Measurements from ENCODE around the gene DUSP10. TPM values are rescaled to one million over a fixed set of nuclear protein-coding genes. Genes with fewer than 3 reads are reported as not detected.

DUSP10 gene
- total RNA-seq, 1 donor from 2014 or later = 3.5 TPM

DNA sequence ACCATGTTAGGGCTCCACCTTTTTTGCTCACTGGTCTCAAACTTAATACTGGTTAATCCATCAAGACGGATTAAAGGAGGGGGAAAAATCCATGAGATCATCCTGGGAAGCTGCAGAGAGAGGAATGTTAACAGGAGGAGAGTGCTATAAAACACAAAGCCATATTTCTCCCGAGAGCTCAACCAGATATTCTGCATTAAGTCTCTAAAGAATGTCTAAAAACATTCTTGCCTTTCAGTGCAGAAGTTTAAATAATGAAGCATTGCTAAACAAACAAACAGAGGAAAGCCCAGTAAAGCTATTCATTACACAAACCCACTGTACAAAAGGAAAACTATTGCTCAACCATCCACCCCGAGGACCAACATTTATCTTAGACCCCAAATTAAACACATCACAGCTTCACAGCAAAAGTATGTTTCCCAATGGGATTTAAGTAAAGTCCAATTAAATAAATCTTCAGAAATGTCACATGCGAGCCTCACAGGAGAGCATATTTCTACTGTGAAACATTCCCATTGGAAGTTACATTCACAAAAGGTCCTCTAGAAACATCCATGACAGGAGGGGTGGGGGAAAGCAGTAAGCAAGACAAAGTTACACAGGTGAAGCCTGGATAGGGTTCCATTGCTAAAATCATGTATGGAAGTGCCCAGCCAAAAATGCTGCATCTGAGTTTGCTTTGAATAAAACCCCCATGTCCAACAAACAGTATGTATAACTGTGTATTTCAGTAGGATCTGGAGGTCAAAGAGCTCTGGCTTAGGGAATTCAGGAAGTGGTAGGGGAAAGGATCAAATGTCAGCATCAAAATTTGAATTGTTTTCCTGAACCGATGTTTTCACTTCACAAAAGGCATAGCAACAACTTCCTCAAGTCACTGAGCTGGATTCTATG, 23.3 kb downstream of the DUSP10 start:
- ATAC-seq = peak; percentile 35
- intact Hi-C loops (cut with micrococcal nuclease) = loop anchor here (5.0 kb wide), 1 partner anchor 1354 kb away; no protein-coding TSS in a partner anchor
- DNase-seq = no peak

GRCh38 chr1:221717485-221717853, 24.4 kb downstream of the DUSP10 start:
- intact Hi-C loops (cut with micrococcal nuclease) = loop anchor here (5.0 kb wide), 1 partner anchor 1355 kb away; no protein-coding TSS in a partner anchor
- ATAC-seq (no peak), DNase-seq (no peak)

DNA sequence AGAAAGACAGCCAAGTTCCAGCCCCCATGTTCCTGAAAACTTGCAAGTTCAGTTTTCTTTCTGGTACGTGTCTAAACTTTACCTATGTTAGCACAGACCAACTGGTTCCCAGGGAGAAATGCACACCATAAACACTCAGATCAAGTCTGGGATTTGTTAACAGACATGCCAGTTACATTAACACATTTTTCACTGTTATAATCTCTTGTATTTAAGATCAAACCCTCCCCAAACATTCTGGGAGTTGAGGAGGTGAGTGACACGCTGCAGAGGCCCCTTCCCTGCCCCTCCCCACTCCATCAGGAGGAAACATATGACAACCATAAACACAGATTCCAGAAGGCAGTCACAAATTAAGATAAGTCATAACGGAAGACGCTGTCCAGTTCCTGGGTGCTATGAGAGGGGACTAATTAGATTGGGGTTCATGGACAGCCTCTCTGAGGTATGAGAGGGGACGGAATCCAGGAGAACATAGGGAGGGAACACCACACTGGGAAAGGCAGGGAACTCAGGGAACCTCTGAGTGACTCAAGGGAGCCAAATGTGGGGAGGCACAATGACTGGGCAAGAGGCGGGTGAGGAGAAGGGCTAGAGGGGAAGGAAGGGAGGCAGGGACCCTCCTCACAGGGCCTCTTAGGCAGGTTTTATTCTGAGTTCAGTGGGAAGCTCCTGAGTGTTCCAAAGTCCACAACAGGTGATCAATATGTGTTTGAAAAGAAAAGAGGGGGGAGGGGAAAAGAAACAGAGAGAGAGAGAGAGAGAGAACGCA, 25.0 kb downstream of the DUSP10 start:
- ATAC-seq = no peak
- intact Hi-C loops (cut with micrococcal nuclease) = loop anchor here (5.0 kb wide), 1 partner anchor 1355 kb away; no protein-coding TSS in a partner anchor

GRCh38 chr1:221715321-221716169, 26.3 kb downstream of the DUSP10 start:
- intact Hi-C loops (cut with micrococcal nuclease) = loop anchor here (5.0 kb wide), 1 partner anchor 1357 kb away; no protein-coding TSS in a partner anchor
- no peak for ATAC-seq
- DNase-seq = no peak

More for the DNA sequence above, 25.0 kb downstream of the DUSP10 start:
- DNase-seq = no peak

GRCh38 chr1:221714227-221715152, 27.4 kb downstream of the DUSP10 start:
- intact Hi-C loops (cut with micrococcal nuclease) = loop anchor here (5.0 kb wide), 1 partner anchor 1358 kb away; no protein-coding TSS in a partner anchor
- ATAC-seq (no peak), DNase-seq (no peak)

GRCh38 chr1:221712776-221713431, 29.0 kb downstream of the DUSP10 start:
- intact Hi-C loops (cut with micrococcal nuclease) = no loop called here
- ATAC-seq (no peak), DNase-seq (peak; percentile 35)

DNA sequence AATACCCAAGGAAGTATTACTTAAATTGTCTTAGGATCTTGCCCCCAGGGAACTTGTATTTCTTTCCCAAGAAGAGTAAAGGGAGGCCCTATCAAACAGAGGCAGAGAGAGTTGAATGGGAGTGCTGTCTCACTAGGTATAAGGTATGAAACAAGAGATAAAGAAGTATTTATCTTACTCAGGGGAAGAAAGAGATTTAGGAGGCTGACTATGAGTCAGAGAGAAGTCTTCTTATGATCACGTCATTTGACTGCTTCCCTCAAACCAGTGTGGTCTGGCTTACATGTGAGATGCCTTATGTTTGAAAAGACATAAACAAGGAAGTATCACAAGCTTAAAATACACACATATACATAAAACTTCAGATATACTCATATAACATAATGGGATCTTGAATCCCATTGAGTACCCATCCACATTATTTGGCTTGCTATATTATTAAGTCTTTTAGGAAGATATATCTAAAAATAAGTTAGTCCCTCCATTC, 29.6 kb downstream of the DUSP10 start:
- intact Hi-C loops (cut with micrococcal nuclease) = no loop called here
- DNase-seq (no peak), ATAC-seq (no peak)

DNA sequence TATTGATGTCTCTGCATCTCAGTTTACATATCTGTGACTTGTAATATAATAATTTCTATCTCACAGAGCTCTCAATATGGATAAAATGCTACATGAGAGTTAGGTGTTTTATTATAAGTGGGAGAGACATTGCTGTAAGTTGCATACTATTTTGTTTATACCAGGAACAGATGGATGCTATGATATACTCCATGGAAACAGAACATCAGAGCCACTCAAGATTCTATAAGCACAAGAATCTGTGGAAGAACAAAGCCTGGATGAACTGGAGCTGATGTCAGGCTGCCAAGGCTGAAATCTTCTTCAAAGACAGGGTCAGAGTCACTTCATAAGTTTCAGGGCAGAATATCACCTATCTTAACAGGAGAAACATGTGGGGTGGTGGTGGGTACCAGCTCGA, 30.2 kb downstream of the DUSP10 start:
- intact Hi-C loops (cut with micrococcal nuclease) = no loop called here
- ATAC-seq (no peak), DNase-seq (no peak)

DNA sequence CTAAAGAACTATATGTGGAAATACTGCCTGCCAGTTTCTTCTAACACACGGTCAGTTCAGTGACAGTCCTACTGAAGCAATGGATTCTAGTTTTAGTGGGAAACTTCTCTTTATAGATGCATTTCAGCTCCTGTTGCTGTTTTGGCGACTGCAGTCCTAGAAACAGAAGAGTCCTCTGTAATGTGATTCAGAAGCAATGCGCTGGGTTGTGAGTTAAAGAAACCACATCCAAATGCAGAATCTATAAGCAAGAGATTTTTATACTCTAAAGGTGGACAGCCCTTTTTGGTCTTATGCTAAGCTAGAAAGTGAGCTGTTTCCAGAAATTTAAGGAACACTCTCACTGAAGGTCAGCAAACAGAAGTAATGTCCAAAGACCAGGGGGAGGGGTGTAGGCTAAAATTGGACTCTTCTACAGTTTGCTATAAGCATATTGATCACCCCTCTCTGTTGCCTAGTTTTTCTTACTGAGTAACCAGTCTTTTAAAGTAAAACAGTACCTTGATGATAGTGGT, 30.8 kb downstream of the DUSP10 start:
- ATAC-seq (no peak), DNase-seq (no peak)
- intact Hi-C loops (cut with micrococcal nuclease) = no loop called here

- ATAC-seq (no peak), DNase-seq (no peak)
- intact Hi-C loops (cut with micrococcal nuclease) = no loop called here
Measured at GRCh38 chr1:221709854-221710253, 32.0 kb downstream of the DUSP10 start.

DNA sequence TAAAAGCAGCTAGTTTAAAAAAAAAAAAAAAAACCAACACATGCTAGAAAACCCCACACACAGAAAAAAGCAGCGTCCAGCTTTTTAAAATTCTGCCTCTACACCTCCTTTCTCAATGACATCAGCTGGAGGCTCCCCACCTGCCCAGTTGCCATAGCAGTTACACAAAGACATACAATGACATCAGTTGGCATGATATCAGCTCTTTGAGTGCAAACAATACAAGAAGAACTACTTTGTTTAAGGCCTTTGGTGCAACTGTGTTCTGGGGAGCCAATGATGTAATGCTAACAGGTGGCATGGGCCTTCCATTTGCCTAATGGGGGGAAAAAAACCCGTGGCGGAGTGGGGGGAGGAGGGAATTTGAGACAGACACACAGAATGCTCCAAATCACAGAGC, 32.9 kb downstream of the DUSP10 start:
- ATAC-seq (peak; percentile 86), DNase-seq (peak; percentile 50)
- intact Hi-C loops (cut with micrococcal nuclease) = no loop called here

GRCh38 chr1:221708076-221708571, 33.8 kb downstream of the DUSP10 start:
- intact Hi-C loops (cut with micrococcal nuclease) = no loop called here
- DNase-seq = no peak
- ATAC-seq = peak; percentile 63

DNA sequence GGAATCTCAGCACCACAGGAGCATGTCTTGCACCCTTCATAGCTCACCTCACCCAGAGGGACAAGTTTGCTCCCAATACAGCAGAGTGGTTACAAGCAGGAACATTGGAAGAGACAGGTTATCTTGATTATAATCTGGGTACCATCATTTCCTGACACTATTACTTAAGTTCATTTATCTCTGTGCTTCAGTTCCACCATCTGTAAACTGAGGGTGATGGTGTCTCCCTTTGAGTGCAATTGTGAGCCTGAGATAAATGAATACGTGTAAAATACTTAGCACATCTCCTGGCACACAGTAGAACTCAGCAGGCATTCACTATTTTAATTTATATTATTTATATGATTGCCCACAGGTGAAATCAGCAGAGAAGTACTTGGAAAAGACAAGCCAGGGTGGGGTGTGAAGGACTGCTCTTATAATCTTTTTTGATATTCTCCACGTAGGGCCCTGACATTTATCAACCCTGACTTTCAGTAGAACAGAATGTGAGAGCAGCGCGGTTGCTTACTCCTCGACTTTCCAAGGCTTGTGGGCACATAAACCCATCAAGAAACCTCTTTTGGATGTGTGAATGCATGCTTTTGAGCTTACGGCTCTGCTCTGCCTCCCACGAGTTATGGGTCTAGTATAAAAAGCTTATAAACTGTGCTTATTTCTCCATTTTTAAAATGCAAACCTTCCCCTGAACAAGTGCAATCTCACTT, 34.9 kb downstream of the DUSP10 start:
- intact Hi-C loops (cut with micrococcal nuclease) = no loop called here
- ATAC-seq (no peak), DNase-seq (no peak)

DNA sequence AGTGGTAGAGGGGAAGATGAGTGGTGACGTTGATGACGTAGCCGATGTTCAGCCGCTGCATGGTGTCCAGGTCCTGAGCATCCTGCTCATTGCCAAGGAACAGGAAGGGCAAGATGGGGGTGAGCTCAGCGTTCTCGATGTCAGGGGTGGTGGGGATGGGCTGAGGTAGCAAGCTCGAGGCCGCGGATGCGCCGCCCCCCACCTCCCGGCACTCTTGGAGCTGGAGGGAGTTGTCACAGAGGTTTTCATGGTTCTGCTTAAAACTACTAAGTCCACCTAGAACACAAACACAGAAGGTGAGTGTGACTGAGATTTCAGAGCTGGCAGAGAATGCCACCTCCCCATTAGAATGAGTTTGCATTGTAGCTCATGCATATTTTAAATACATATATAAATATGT, 35.7 kb downstream of the DUSP10 start:
- ATAC-seq (no peak), DNase-seq (no peak)
- intact Hi-C loops (cut with micrococcal nuclease) = no loop called here

DNA sequence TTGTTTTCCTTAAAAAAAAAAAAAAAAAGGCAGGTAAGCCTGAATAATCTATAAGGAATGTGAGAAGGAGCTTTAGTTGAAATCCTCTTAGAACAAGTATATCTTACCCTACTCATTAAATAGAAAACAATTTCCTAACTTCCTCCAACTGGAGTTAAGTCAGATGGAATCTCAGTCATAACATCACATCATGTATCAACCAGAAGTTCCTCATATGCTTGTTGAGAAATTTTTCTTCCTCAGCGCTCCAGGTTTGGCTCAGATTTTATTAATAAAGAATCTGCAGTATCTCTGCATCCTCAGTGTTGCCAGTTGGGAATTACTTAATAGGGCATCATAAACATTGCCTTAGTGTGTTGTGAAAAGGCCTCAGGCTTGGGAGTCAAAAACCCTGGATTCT, 37.6 kb downstream of the DUSP10 start:
- ATAC-seq (peak; percentile 50), DNase-seq (no peak)
- intact Hi-C loops (cut with micrococcal nuclease) = no loop called here

GRCh38 chr1:221701570-221702186, 40.2 kb downstream of the DUSP10 start:
- DNase-seq (no peak), ATAC-seq (no peak)

More at GRCh38 chr1:221701570-221702186, 40.2 kb downstream of the DUSP10 start:
- intact Hi-C loops (cut with micrococcal nuclease) = no loop called here
